Measurements from ENCODE around the gene RAD52. TPM values are rescaled to one million over a fixed set of nuclear protein-coding genes. Genes with fewer than 3 reads are reported as not detected.

RAD52 gene
- total RNA-seq, 1 experiment from 2014 or later, result 17.4 TPM

DNA sequence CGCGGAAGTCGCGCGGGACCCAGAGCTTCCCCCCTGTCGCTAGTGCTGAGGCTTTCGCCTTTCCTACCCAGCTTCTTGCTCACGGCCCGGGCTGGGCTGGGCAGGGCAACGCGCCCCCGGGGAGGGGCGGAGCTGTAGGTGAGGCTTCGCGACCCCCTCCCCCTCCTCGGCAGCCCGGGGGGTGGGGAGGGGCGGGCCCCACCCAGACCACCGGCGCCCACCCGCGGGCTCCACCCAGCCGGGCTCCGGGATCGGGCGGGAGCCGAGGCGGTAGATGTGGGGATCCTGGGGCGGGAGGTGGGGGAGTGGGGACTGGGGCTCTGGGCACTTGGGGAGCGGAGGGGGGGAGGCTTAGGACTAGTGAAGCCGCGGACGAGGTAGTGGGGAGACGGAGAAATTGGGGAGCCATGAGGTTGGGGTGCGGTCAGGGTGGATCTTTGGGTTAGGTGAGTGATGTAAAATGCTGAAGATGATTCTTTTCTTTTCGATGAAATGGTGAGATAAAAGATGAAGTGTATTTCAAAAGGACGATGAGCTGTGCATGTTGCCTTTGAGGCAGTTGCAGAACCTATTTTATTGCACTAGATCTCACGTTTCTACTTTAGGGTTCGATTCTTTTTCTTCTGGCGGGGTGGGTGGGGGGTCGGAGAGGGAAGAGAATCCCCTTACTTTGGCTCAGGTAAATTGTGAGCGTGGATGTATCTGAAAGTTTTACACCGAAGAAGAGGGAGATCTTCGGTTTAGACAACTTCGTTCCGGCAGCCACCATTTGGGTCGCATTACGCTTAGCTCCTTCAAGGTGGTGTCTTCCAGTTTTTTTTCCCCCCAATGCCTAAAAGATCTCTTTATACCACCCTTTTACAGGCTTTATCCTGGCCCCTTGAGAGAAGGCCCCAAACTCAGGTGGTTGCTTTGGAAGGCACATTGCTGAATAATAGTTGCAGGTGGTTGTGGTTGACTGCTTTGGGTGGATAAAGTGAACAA is 42.1 kb upstream of the RAD52 start:
- 0 out of 2 replicates have a peak, but pooled peaks cover 4% of the 10 kb centered on the region for H4K20me1 ChIP-seq (ENCODE audit: low read length)
- BruUV-seq (replicated peaks), result TSS peak; percentile 67
- ATAC-seq (peak; percentile 54), DNase-seq (peak; percentile 17)
- peaks cover 42% of the 10 kb centered on the region for H3K79me2 ChIP-seq (ENCODE audit: low read length)
- no peaks in the 10 kb centered on the region for H3F3A ChIP-seq (ENCODE audit: low read length, unreplicated experiment)
- H3K27ac ChIP-seq (ENCODE audit: low read length), result no peak overlapping the region
- TF ChIP-seq EZH2 (IDR thresholded peaks at IDR 0.05; ENCODE audit: low read length, unreplicated experiment) (no peak), EZH2phosphoT487 (IDR thresholded peaks at IDR 0.05; ENCODE audit: borderline replicate concordance, low read length) (no peak), CTCF (conservative IDR thresholded peaks at IDR 0.05; ENCODE audit: low read depth, low read length) (no peak)
- H3K36me3 ChIP-seq (ENCODE audit: low read depth, low read length), result no peaks in the 10 kb centered on the region
- peak overlapping the region; percentile 89 for H3K4me2 ChIP-seq (ENCODE audit: low read length)
- ChIA-PET POLR2A (ENCODE audit: unreplicated experiment) (no interaction called here), CTCF (interaction anchor here (0.7 kb wide), 2 partner anchors 38 to 42 kb away, joined by 4 to 5 read pairs; partner anchors contain the start of gene RAD52)
- peak overlapping the region; percentile 89 for H3K9ac ChIP-seq (ENCODE audit: low read length)
- peaks cover 41% of the 10 kb centered on the region for H3K4me1 ChIP-seq (ENCODE audit: insufficient read depth, low read length)
- H3K27me3 ChIP-seq (ENCODE audit: low read length), result no peaks in the 10 kb centered on the region
- no peaks in the 10 kb centered on the region for H3K9me3 ChIP-seq (ENCODE audit: low read length)
- peak overlapping the region; percentile 69 for H3K4me3 ChIP-seq (ENCODE audit: low read length)
- H3K9me2 ChIP-seq (replicated peaks; ENCODE audit: low read length), result no peaks in the 10 kb centered on the region
- peak overlapping the region; percentile 51 for H2AFZ ChIP-seq (ENCODE audit: low read length)
- intact Hi-C loops (cut with micrococcal nuclease), result loop anchor here (5.0 kb wide), 2 partner anchors 51 to 101 kb away; no protein-coding TSS in a partner anchor

DNA sequence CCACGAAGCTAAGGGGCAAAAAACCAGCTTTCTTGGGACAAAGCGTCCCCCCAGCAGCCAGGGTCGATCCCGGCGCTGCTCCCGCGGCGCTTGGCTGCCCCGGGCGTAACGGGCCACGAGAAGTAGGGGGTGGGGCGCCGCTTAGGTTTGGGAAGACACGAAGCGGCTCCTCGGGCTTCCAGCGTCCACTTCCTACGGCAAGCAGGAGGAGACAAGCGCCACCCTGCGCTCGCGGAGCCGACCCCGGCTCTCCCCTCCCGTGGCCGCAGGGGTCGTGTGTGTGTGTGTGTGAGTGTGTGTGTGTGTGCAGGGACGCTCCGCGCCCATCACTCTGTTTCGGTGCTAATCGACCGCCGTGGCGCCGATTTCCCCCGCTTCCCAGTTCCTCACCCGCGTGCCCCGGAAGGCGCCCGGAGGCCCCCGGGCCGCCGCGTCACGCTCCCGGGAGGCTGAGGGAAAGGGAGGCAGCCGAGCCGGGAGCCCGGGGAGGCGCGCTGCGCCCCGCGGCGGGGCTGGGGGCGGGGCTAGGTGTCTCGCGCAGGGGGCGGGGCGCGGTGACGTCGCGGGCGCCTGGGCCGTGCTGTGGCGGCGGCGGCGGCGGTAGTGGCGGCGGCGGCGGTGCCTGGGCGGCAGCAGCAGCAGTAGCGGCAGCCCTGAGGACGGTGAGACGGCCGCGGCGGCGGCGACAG is 41.3 kb upstream of the RAD52 start, which contains the start of gene ERC1:
Gene ERC1 (plus strand): TSS at position 563 of the 689 bp plus-strand sequence. CDS start 36,681 bp downstream, outside the sequence.
- DNase-seq (peak; percentile 73), ATAC-seq (peak; percentile 85)
- TF ChIP-seq EZH2phosphoT487 (IDR thresholded peaks at IDR 0.05; ENCODE audit: borderline replicate concordance, low read length) (no peak), EZH2 (IDR thresholded peaks at IDR 0.05; ENCODE audit: low read length, unreplicated experiment) (no peak), CTCF (conservative IDR thresholded peaks at IDR 0.05; ENCODE audit: low read depth, low read length) (no peak)
- H4K20me1 ChIP-seq (ENCODE audit: low read length), result 0 out of 2 replicates have a peak, but pooled peaks cover 4% of the 10 kb centered on the region
- peaks cover 38% of the 10 kb centered on the region for H3K79me2 ChIP-seq (ENCODE audit: low read length)
- H3K9me2 ChIP-seq (replicated peaks; ENCODE audit: low read length), result no peaks in the 10 kb centered on the region
- H3K36me3 ChIP-seq (ENCODE audit: low read depth, low read length), result no peaks in the 10 kb centered on the region
- peak within 1 kb of the TSS; percentile 69 for H3K4me3 ChIP-seq (ENCODE audit: low read length)
- H3K27me3 ChIP-seq (ENCODE audit: low read length), result no peaks in the 10 kb centered on the region
- peak within 1 kb of the TSS; percentile 89 for H3K9ac ChIP-seq (ENCODE audit: low read length)
- peak within 1 kb of the TSS; percentile 79 for H3K27ac ChIP-seq (ENCODE audit: low read length)
- ChIA-PET POLR2A (ENCODE audit: unreplicated experiment) (no interaction called here), CTCF (no interaction called here)
- no peaks in the 10 kb centered on the region for H3K9me3 ChIP-seq (ENCODE audit: low read length)
- peaks cover 41% of the 10 kb centered on the region for H3K4me1 ChIP-seq (ENCODE audit: insufficient read depth, low read length)
- BruUV-seq (replicated peaks), result no TSS peak
- intact Hi-C loops (cut with micrococcal nuclease), result loop anchor here (5.0 kb wide), 2 partner anchors 51 to 101 kb away; no protein-coding TSS in a partner anchor
- no peaks in the 10 kb centered on the region for H3F3A ChIP-seq (ENCODE audit: low read length, unreplicated experiment)
- peak within 1 kb of the TSS; percentile 99 for H3K4me2 ChIP-seq (ENCODE audit: low read length)
- peak within 1 kb of the TSS; percentile 97 for H2AFZ ChIP-seq (ENCODE audit: low read length)
